GM12873 (cell line): Measurements from ENCODE around the gene MS4A18.

Experiments used
- TF ChIP-seq, protein P1 (sequence below): IDR thresholded peaks from 2 replicates; pipeline ENCODE4 v1.5.1; 2012; ENCODE audit warnings: low read depth, mild to moderate bottlenecking, moderate library complexity, low read length, control low read depth; ENCODE audit not compliant: insufficient read depth; ENCODE audit errors: missing control alignments

Gene MS4A18

DNA sequence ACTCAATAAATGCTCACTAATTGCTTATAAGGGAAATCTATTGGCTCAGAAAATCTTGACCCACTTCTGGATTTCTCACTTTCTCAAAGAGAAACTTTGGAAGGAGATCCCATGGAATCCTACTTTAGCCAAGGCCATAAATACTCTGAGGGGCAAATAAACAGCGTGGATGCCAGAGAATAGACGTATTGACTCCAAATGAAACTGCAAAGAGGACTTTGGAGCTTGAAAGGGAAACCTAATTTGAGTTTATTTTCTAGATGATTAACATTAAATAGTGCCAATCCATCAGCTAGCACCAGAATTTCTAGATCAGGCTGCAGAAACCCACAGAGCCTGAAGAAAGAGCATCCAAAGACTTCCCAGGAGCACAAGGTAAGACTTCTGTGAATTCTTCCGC is at the start of gene MS4A18:
Gene MS4A18 (plus strand): TSS at position 301 of the 400 bp plus-strand sequence.
- TF ChIP-seq, protein P1, sequence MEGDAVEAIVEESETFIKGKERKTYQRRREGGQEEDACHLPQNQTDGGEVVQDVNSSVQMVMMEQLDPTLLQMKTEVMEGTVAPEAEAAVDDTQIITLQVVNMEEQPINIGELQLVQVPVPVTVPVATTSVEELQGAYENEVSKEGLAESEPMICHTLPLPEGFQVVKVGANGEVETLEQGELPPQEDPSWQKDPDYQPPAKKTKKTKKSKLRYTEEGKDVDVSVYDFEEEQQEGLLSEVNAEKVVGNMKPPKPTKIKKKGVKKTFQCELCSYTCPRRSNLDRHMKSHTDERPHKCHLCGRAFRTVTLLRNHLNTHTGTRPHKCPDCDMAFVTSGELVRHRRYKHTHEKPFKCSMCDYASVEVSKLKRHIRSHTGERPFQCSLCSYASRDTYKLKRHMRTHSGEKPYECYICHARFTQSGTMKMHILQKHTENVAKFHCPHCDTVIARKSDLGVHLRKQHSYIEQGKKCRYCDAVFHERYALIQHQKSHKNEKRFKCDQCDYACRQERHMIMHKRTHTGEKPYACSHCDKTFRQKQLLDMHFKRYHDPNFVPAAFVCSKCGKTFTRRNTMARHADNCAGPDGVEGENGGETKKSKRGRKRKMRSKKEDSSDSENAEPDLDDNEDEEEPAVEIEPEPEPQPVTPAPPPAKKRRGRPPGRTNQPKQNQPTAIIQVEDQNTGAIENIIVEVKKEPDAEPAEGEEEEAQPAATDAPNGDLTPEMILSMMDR = no peak

DNA sequence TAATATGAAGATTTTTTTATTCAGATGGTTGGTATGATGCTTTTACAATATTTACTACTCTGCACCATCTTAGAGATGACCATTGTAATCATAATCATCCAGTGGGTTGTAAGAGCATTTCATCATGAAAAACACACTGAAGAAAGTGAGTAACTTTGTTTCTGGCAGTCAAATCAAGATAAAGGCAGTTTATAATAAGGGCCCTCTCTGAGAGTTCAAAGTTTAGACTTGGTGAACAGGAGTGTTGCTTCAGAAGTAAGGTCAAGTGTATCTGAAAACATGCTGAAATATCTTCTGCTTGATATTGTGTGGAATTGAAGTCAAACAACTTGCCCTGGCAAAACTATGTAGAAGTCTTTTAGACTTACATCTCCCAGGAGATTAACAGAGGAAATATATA is 44.6 kb upstream of the MS4A18 start:
- TF ChIP-seq, protein P1 = no peak

DNA sequence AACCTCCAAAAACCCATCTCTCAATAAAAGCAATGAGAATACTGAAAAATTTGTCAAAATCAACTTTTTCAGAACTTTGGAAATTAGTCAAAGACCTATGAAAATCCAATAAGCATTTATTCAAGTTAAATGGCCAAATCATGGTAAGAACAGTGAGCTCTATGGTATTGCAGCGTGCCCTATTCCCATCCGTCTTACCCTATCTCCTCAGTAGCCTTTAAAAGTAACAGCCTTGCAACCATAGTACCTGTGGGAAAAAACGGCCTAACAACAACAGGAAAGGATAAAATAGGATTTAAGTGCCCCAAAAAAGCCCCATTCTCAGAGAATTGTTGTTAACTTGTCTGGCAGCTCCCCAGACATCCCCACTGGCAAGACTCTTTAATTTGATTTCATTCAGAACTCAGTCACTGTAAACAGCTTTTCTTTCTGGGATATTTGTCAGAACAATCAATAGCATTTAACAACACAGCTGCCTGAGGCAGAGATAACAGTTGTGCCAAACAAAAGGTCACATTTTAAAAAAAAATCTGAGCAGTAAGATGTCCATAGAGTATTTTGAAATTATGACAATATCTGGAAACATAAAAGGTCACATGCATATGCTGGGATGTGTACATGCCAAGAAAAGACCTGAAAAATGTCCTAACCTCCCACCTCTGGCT is 43.9 kb upstream of the MS4A18 start:
- TF ChIP-seq, protein P1 = no peak

DNA sequence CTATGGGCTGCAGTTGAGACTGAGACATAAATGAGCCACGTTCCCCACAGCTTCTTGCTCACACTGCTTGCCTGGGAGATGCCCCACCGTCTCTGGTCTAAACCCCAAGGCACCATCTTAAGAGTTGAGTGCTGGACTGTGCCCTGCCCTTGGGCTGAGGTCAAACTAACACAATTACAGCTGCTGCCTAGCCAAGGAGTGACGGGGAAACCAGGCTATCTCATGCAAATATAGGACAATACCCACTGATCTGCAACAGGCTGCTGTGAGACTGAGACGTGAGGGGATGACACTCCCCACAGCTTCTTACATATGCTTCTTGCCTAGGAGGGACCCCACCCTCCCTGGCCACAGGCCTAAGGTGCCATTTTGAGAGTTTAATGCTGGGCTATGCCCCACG is 32.9 kb upstream of the MS4A18 start:
- TF ChIP-seq, protein P1 = no peak

DNA sequence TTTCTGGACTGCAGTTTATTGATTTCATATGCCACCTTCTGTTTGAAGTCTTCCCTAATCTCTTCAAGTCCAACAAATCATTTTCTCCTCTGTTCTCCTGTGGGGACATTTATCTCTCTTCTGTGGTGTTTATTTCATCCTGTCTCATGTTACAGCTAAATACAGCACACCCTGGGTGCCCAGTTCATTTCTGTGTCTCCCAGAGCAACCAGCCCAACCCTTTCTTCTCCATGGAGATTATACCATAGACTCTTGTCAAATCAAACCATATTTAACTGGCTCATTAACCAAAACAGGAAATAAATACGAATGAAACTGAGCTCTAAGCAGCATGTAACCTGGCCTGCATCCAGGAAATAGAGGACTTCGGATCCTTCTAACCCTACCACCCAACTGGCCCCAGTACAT is 25.2 kb upstream of the MS4A18 start, which contains the start of gene MS4A8:
Gene MS4A8 (plus strand): TSS at position 329 of the 408 bp plus-strand sequence. CDS start 1,249 bp downstream, outside the sequence.
- TF ChIP-seq, protein P1 = no peak

DNA sequence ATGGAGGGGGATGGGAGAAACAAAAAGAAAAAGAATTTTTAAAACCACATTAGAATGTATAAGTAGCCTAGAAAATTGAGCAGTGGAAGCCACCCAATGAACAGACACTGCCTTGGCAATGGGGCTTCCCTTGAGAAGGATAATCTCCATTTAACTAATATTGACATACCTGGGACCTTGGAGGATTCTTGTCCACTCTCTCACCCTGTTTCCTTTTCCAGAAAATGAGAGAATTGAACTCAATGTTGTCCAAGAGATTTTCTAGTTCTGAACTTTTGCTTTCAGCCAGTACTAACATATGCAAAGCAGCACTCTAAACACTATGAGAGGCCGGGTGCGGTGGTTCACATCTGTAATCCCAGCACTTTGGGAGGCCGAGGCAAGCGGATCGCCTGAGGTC is 24.6 kb upstream of the MS4A18 start:
- TF ChIP-seq, protein P1 = no peak

DNA sequence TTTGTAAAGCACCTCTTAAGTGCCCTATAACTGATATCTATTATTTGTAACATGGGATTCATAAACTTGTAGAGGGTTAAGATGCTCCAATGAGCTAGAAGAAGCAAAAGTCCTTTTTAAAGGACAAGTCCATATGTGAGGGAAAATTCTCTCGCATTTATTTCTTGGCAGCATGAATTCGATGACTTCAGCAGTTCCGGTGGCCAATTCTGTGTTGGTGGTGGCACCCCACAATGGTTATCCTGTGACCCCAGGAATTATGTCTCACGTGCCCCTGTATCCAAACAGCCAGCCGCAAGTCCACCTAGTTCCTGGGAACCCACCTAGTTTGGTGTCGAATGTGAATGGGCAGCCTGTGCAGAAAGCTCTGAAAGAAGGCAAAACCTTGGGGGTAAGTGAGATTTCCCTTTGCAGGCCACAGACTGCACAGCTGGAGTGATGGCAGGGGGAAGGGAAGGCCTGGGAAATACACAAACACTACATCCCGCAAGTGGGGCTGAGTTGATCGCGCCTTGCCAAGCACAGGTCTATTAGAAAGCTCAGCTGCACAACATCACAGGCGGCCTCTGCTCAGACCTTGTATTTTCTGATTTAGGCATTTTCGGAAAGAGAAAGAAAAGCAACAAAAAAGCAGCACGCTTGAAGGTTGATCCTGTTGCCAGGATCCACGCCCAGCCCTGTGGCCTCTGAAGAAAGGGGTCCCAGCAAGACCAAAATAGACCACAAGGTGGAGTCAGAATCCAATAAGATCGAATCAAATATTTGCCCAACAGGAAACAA is 23.6 kb upstream of the MS4A18 start:
- TF ChIP-seq, protein P1 = peak; percentile 53
